Measurements from ENCODE around the gene BIN2.

DNA sequence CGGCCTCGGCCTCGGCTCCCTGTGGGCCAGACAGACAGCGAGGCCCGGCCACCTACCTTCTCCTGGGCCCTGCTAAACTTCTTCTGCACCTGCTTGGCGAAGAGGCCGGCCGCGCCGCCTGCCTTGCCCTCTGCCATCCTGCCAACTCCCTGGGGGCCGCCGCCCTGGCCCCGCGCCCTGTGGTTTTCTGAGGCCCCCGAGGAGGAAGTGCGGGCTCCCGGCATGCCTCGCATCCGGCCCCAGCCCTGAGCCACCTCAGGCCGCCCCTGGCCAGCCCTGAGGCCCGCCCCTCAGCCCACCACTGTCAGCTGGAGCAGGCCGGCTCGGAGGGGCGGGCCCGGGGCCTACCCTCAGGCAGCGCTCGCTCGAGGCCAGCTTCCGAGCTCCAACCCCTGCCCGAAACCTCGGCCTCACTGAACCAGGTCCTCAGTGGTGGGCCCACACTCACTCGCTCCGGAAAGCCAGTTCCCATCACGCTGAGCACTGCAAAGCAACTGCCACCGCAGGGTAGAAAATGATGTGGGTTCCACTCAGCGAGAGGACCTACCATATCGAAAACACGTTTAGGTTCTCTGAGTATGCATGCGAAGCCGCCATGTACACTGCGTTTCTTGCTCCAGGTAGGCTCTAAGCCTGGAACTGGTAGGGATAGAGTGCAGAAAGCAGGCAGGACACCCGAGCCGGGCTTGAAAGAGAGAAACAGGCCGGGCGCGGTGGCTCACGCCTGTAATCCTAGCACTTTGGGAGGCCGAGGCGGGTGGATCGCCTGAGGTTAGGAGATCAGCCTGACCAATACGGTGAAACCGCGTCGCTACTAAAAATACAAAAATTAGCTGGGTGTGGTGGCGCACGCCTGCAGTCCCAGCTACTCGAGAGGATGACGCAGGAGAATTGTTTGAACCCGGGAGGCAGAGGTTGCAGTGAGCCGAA is at the start of gene BIN2:
- TF ChIP-seq, protein P1, sequence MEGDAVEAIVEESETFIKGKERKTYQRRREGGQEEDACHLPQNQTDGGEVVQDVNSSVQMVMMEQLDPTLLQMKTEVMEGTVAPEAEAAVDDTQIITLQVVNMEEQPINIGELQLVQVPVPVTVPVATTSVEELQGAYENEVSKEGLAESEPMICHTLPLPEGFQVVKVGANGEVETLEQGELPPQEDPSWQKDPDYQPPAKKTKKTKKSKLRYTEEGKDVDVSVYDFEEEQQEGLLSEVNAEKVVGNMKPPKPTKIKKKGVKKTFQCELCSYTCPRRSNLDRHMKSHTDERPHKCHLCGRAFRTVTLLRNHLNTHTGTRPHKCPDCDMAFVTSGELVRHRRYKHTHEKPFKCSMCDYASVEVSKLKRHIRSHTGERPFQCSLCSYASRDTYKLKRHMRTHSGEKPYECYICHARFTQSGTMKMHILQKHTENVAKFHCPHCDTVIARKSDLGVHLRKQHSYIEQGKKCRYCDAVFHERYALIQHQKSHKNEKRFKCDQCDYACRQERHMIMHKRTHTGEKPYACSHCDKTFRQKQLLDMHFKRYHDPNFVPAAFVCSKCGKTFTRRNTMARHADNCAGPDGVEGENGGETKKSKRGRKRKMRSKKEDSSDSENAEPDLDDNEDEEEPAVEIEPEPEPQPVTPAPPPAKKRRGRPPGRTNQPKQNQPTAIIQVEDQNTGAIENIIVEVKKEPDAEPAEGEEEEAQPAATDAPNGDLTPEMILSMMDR (IDR thresholded peaks at IDR 0.05): no peak
- peak in 1 of 2 donors; percentile 12 for TF ChIP-seq POLR2A (IDR thresholded peaks at IDR 0.05)
- TF ChIP-seq POLR2AphosphoS5 (IDR thresholded peaks at IDR 0.05): no peak
- no peak for TF ChIP-seq EP300 (IDR thresholded peaks at IDR 0.05)
